H1 (cell line): ENCODE data around the gene CD247. TPM values are rescaled to one million over a fixed set of nuclear protein-coding genes. Genes with fewer than 3 reads are reported as not detected.

Experiments
- ASH2L ChIP-seq: fragments of 200-600, 300-600 bp; sonication (generic); IDR thresholded peaks from one replicate; pipeline ENCODE4 v1.7.1; 2017; ENCODE audit warnings: low read length
- JUN ChIP-seq: IDR thresholded peaks from 2 replicates; pipeline ENCODE4 v1.6.1; 2011; ENCODE audit warnings: low read depth, mild to moderate bottlenecking, improper control_type of control experiment, low read length
- POLR2AphosphoS5 ChIP-seq: IDR thresholded peaks from 2 replicates; pipeline ENCODE4 v1.6.1; 2011; ENCODE audit warnings: low read depth, low read length
- RBBP5 ChIP-seq: IDR thresholded peaks from 2 replicates; pipeline ENCODE4 v1.7.1; 2012; ENCODE audit warnings: low read depth, mild to moderate bottlenecking, inconsistent platforms, low read length, moderate library complexity, borderline replicate concordance
- RFX5 ChIP-seq: IDR thresholded peaks from 2 replicates; pipeline ENCODE4 v1.6.1; 2011; ENCODE audit warnings: low read depth, low read length, improper control_type of control experiment, borderline replicate concordance
- SP4 ChIP-seq: IDR thresholded peaks from 2 replicates; pipeline ENCODE4 v1.6.1; 2012; ENCODE audit warnings: low read length, inconsistent platforms
- ZNF274 ChIP-seq: IDR thresholded peaks from 2 replicates; pipeline ENCODE4 v1.7.0; 2012; ENCODE audit warnings: low read length, borderline replicate concordance; ENCODE audit errors: extremely low read depth
- polyA plus RNA-seq, 7 experiments: library from polyadenylated mRNA; depleted of rRNA in 3 of 7; stranded (reverse) in 5 of 7; unstranded in 2 of 7; fragments of >200 nt in 5 of 7; fragments of 200-250 nt in 2 of 7; gene quantifications; 1 replicate in 5 of 7; 2 replicates in 1 of 7; 4 replicates in 1 of 7; pipeline versions ENCODE4 v1.2.1 to v1.2.3, GENCODE V29; 2011 to 2013; ENCODE audit warnings: missing spikeins in 2 of 7, mixed read lengths in 2 of 7
- total RNA-seq: library from RNA; stranded (reverse); fragmentation: NEBNext Ultra II Directional; extraction: Animal tissue kit (Norgen Biotek cat#: 25700); gene quantifications from 2 replicates; pipeline ENCODE4 v1.2.1, GENCODE V29; 2021
- TF ChIP-seq, protein P1 (sequence below), 3 experiments: IDR thresholded peaks; 1 replicate in 2 of 3; 2 replicates in 1 of 3; pipeline versions ENCODE4 v1.5.1 to v1.6.1; 2011; ENCODE audit warnings: low read length in 3 of 3, mild to moderate bottlenecking in 3 of 3, inconsistent platforms in 2 of 3, low read depth in 1 of 3, moderate library complexity in 1 of 3; ENCODE audit not compliant: insufficient read depth in 1 of 3; ENCODE audit errors: control extremely low read depth in 1 of 3

CD247 gene
- total and polyA plus RNA-seq, 2 of the 8 experiments (the other 6 are each of a cell fraction or from before 2014, with no cell fraction given) = 2.0 to 2.2 TPM

DNA sequence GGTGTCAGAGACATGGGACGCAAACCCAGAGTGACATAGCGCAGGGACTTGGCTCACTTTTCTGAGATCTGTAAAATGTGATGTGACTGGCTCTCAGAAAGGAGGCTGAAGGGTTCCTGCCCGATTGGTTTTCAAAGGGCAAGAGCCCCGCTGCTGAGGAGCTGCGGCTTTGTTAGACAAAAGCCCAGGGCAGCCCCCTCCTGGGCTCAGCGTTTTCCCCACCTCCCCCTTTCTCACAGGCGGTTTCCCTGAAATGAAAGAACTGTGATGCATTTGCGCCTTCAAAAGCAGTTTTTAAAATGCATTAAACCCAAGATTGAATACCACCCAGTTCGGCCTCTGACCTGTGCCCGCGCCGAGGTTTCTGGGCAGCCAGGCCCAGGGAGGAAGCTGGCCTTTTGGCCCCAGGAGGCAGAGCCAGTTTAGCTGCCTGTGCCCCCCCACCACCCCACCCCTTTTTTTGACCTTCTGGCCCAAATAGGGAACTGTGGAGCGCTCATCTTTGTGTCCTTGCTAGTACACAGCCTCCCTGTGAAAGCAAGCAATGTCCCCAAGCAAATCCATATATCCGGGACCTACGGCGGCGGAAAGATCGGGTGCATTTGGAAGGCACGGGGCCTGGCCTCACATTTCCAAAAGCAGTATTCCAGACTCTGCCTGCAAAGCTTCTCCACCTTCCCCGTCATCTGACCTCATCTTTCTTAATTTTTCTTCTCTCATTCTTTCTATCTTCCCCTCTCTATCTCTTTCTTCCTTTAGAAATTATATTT, 28.6 kb downstream of the CD247 start (continued):
- TF ChIP-seq RBBP5 (peak; percentile 63; the same call in 1 of the 2 replicates), ASH2L (peak; percentile 83), POLR2AphosphoS5 (no peak), ZNF274 (no peak), JUN (no peak), SP4 (no peak), RFX5 (no peak)
- TF ChIP-seq, protein P1, sequence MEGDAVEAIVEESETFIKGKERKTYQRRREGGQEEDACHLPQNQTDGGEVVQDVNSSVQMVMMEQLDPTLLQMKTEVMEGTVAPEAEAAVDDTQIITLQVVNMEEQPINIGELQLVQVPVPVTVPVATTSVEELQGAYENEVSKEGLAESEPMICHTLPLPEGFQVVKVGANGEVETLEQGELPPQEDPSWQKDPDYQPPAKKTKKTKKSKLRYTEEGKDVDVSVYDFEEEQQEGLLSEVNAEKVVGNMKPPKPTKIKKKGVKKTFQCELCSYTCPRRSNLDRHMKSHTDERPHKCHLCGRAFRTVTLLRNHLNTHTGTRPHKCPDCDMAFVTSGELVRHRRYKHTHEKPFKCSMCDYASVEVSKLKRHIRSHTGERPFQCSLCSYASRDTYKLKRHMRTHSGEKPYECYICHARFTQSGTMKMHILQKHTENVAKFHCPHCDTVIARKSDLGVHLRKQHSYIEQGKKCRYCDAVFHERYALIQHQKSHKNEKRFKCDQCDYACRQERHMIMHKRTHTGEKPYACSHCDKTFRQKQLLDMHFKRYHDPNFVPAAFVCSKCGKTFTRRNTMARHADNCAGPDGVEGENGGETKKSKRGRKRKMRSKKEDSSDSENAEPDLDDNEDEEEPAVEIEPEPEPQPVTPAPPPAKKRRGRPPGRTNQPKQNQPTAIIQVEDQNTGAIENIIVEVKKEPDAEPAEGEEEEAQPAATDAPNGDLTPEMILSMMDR (IDR thresholded peaks at IDR 0.05; ENCODE audit: control extremely low read depth in 1 of 3, insufficient read depth in 1 of 3, low read depth in 1 of 3, low read length in 3 of 3) = no peak
